A549 (cell line): ENCODE results near the gene TRIM38. TPM values are rescaled to one million over a fixed set of nuclear protein-coding genes. Genes with fewer than 3 reads are reported as not detected.

ENCODE experiments used
- ATAC-seq, 2 experiments: fragments of 200-7000 bp in 1 of 2; fragments of >200 bp in 1 of 2; cut with Nextera tagmentation in 1 of 2; cut with Tn5 transposase in 1 of 2; 3 replicates each; pipeline versions ENCODE4 v1.8.0 to v1.9.1; 2018 to 2020; ENCODE audit warnings: mild to moderate bottlenecking in 1 of 2, moderate library complexity in 1 of 2
- CTCF ChIA-PET: fragments of 300-600 bp; sonication (Branson Sonifier 250); formaldehyde crosslinking; extraction: SDS; loops from one replicate; lab custom pipeline; 2021; ENCODE audit warnings: antibody characterized with exemption, inconsistent platforms; lab: Yijun Ruan, JAX
- POLR2A ChIA-PET: fragments of 350-600 bp; formaldehyde crosslinking; extraction: SDS; loops from one replicate; lab custom pipeline; 2021; ENCODE audit warnings: antibody characterized with exemption, inconsistent platforms; lab: Yijun Ruan, JAX
- DNase-seq, 2 experiments: peaks; one replicate each; pipeline versions ENCODE4 v3.0.0 to v3.0.0-alpha.2; 2011 to 2016; ENCODE audit warnings: low read depth in 1 of 2, low spot score in 1 of 2
- FAIRE-seq: peaks from 2 replicates; lab custom pipeline; 2011; peaks lifted over from hg19 to GRCh38; lab: Jason Lieb, UNC
- H3K27ac ChIP-seq, 2 experiments: fragments of >200 bp; sonication (Bioruptor Twin); formaldehyde crosslinking; 3 replicates each; pipeline ENCODE4 v1.5.1; 2016 to 2017
- H3K4me1 ChIP-seq: fragments of >200 bp; sonication (Bioruptor Twin); formaldehyde crosslinking; 3 replicates; pipeline ENCODE4 v1.6.1; 2016
- H3K4me2 ChIP-seq: fragments of >200 bp; sonication (Bioruptor Twin); formaldehyde crosslinking; 3 replicates; pipeline ENCODE4 v1.6.1; 2016
- H3K4me3 ChIP-seq: fragments of >200 bp; sonication (Bioruptor Twin); formaldehyde crosslinking; 3 replicates; pipeline ENCODE4 v1.5.1; 2016
- H3K9me3 ChIP-seq: fragments of >200 bp; sonication (Bioruptor Twin); formaldehyde crosslinking; 3 replicates; pipeline ENCODE4 v1.6.1; 2016
- CBX8 ChIP-seq: fragments of 200-600 bp; sonication (generic); IDR thresholded peaks from 2 replicates; pipeline ENCODE4 v1.6.1; 2016
- CHD2 ChIP-seq: fragments of 150-350 bp; IDR thresholded peaks from 2 replicates; pipeline ENCODE4 v1.6.1; 2014; ENCODE audit warnings: low read length; ENCODE audit not compliant: partially characterized antibody
- EHF ChIP-seq: fragments of 250-450 bp; sonication (Bioruptor Pico); IDR thresholded peaks from 2 replicates; pipeline ENCODE4 v1.5.0; 2020; ENCODE audit warnings: mild to moderate bottlenecking
- FOSL2 ChIP-seq, 2 experiments: fragments of 450-650 bp in 1 of 2; fragments of >200 bp in 1 of 2; sonication (Bioruptor Twin) in 1 of 2; formaldehyde crosslinking; IDR thresholded peaks; 2 replicates each; pipeline versions ENCODE4 v1.5.0 to v1.6.1; 2016 to 2020; ENCODE audit warnings: mild to moderate bottlenecking in 1 of 2, moderate library complexity in 1 of 2
- FOXS1 ChIP-seq: fragments of 250-450 bp; sonication (Bioruptor Pico); IDR thresholded peaks from 2 replicates; pipeline ENCODE4 v1.5.0; 2020; ENCODE audit warnings: mild to moderate bottlenecking, moderate library complexity
- HDAC2 ChIP-seq: fragments of 200-600 bp; sonication (generic); IDR thresholded peaks from 2 replicates; pipeline ENCODE4 v1.6.1; 2016
- HOXA7 ChIP-seq: fragments of 250-450 bp; sonication (Bioruptor Pico); IDR thresholded peaks from 2 replicates; pipeline ENCODE4 v1.5.0; 2020; ENCODE audit warnings: mild to moderate bottlenecking, moderate library complexity
- HOXB13 ChIP-seq: fragments of 250-450 bp; sonication (Bioruptor Pico); IDR thresholded peaks from 2 replicates; pipeline ENCODE4 v1.5.0; 2020; ENCODE audit warnings: low read depth, mild to moderate bottlenecking, moderate library complexity
- HOXB5 ChIP-seq: fragments of 250-450 bp; sonication (Bioruptor Pico); IDR thresholded peaks from 2 replicates; pipeline ENCODE4 v1.5.0; 2020; ENCODE audit warnings: mild to moderate bottlenecking, moderate library complexity
- MAFK ChIP-seq: fragments of 450-650 bp; IDR thresholded peaks from 2 replicates; pipeline ENCODE4 v1.6.1; 2014; ENCODE audit not compliant: partially characterized antibody
- MYC ChIP-seq: IDR thresholded peaks from 2 replicates; pipeline ENCODE4 v1.6.1; 2012; ENCODE audit warnings: mild to moderate bottlenecking, inconsistent platforms, low read length, improper control_type of control experiment, borderline replicate concordance
- NFE2L2 ChIP-seq: fragments of 150-350 bp; conservative IDR thresholded peaks from 2 replicates; pipeline ENCODE4 v1.6.1; 2014; ENCODE audit warnings: low read length
- RAD21 ChIP-seq, 2 experiments: fragments of >200 bp in 1 of 2; sonication (Bioruptor Twin) in 1 of 2; formaldehyde crosslinking in 1 of 2; IDR thresholded peaks in 1 of 2; conservative IDR thresholded peaks in 1 of 2; 2 replicates in 1 of 2; 3 replicates in 1 of 2; pipeline ENCODE4 v1.6.1; 2012 to 2018; ENCODE audit warnings: inconsistent platforms in 1 of 2
- RCOR1 ChIP-seq: fragments of 150-350 bp; IDR thresholded peaks from 2 replicates; pipeline ENCODE4 v1.6.1; 2014; ENCODE audit warnings: antibody characterized with exemption, low read length, low read depth
- SMC3 ChIP-seq: fragments of >200 bp; sonication (Bioruptor Twin); formaldehyde crosslinking; IDR thresholded peaks from 3 replicates; pipeline ENCODE4 v1.6.1; 2018; ENCODE audit warnings: inconsistent platforms
- SREBF2 ChIP-seq: fragments of 450-650 bp; IDR thresholded peaks from 2 replicates; pipeline ENCODE4 v1.6.1; 2014; ENCODE audit warnings: mild to moderate bottlenecking, moderate library complexity
- TFCP2L1 ChIP-seq: fragments of 250-450 bp; sonication (Bioruptor Pico); IDR thresholded peaks from 2 replicates; pipeline ENCODE4 v1.5.0; 2021; ENCODE audit warnings: mild to moderate bottlenecking
- ZC3H11A ChIP-seq: fragments of 450-650 bp; IDR thresholded peaks from 2 replicates; pipeline ENCODE4 v1.6.1; 2014; ENCODE audit warnings: antibody characterized with exemption, mild to moderate bottlenecking
- ZSCAN20 ChIP-seq: fragments of 250-450 bp; sonication (Bioruptor Pico); IDR thresholded peaks from 2 replicates; pipeline ENCODE4 v1.8.0; 2022; ENCODE audit warnings: mild to moderate bottlenecking, moderate library complexity
- WGBS: methylation state at CpG from one replicate; pipeline ENCODE4 v1.1.6; 2017; ENCODE audit errors: missing lambda C conversion rate; 5-methylcytosine and 5-hydroxymethylcytosine counted together
- polyA plus RNA-seq, 4 experiments: library from polyadenylated mRNA; depleted of rRNA in 3 of 4; stranded (reverse); fragments of >200 nt; fragmentation: RNase III in 1 of 4; extraction: RNeasy Plus Mini Kit Qiagen cat#74134 plus additional on column Dnase treatment in 1 of 4; gene quantifications; 2 replicates in 3 of 4; 3 replicates in 1 of 4; pipeline ENCODE4 v1.2.3, GENCODE V29; 2011 to 2017
- TF ChIP-seq, protein P1 (sequence below): fragments of 250-450 bp; sonication (Bioruptor Pico); IDR thresholded peaks from 2 replicates; pipeline ENCODE4 v1.5.0; 2021; ENCODE audit warnings: mild to moderate bottlenecking, moderate library complexity, borderline replicate concordance
- TF ChIP-seq, protein P2 (sequence below): IDR thresholded peaks from 2 replicates; pipeline ENCODE4 v1.6.1; 2012
- TF ChIP-seq, protein P3 (sequence below): fragments of >200 bp; sonication (Bioruptor Twin); formaldehyde crosslinking; IDR thresholded peaks from 2 replicates; pipeline ENCODE4 v1.6.1; 2016
- TF ChIP-seq, protein P4 (sequence below): fragments of 200-600 bp; sonication (generic); IDR thresholded peaks from 2 replicates; pipeline ENCODE4 v1.6.1; 2016; ENCODE audit warnings: antibody characterized with exemption, mild to moderate bottlenecking, moderate library complexity

TRIM38 gene
- polyA plus RNA-seq, 2 of the 4 experiments (the other 2 are of a cell fraction) = 1.7 to 3.4 TPM

DNA sequence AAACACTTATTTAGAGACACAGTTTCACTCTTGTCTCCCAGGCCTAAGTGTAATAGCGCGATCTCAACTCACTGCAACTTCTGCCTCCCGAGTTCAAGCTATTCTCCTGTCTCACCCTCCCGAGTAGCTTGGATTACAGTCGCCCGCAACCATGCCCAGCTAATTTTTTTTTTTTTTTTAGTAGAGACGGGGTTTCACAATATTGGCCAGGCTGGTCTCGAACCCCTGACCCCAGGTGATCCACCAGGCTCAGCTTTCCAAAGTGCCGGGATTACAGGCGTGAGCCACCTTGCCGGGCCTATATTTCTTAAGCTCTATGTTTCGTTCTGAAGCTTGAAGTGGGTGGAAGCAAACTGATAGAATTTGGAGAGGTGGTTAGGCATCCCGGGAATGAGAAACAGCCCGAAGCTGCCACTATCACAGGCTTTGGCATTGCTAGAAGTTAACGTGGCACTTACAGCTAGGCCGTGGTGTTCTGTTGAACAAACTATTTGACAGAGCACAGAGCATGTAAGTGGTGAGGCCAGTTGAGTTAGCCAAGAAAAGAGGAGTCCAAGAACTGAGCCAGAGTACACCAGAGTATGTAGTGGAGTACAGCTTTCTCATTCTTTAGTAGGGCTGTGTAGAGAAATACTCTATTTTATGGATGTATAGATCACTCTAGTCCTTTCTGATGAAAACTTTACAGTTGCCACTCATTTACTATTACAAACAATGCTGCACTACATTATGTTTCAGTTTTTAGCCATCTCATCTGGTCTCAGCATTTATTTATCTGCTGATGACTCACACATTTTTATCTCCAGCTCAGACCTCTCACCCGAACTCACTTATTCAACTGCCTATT is 62.7 kb downstream of the TRIM38 start:
- peak in 1 of 2 experiments; percentile 34; a peak in 3 of 6 replicates for ATAC-seq
- H3K4me2 ChIP-seq = peak overlapping the region; percentile 94
- peaks cover 52% of the 10 kb centered on the region for H3K4me1 ChIP-seq
- H3K9me3 ChIP-seq = no peaks in the 10 kb centered on the region
- CTCF ChIA-PET = interaction anchor here (1.1 to 2.8 kb wide), 11 partner anchors 9 to 138 kb away, joined by 3 to 24 read pairs (median 5); a partner anchor contains a TSS
- POLR2A ChIA-PET = interaction anchor here (0.6 to 10.6 kb wide), 17 partner anchors 8 to 1868 kb away, joined by 3 to 238 read pairs (median 6); a partner anchor contains a TSS
- DNase-seq = peak in 1 of 2 experiments; percentile 77
- no peak for FAIRE-seq
- peak overlapping the region; percentile 69; the same call in 2 of the 3 replicates for H3K4me3 ChIP-seq
- H3K27ac ChIP-seq = peak overlapping the region; percentile 95 to 100
- TF ChIP-seq MAFK = peak; percentile 92
- TF ChIP-seq, protein P1, sequence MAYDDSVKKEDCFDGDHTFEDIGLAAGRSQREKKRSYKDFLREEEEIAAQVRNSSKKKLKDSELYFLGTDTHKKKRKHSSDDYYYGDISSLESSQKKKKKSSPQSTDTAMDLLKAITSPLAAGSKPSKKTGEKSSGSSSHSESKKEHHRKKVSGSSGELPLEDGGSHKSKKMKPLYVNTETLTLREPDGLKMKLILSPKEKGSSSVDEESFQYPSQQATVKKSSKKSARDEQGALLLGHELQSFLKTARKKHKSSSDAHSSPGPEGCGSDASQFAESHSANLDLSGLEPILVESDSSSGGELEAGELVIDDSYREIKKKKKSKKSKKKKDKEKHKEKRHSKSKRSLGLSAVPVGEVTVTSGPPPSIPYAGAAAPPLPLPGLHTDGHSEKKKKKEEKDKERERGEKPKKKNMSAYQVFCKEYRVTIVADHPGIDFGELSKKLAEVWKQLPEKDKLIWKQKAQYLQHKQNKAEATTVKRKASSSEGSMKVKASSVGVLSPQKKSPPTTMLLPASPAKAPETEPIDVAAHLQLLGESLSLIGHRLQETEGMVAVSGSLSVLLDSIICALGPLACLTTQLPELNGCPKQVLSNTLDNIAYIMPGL (CRISPR knock-in tag) = no peak
- no peak for TF ChIP-seq HDAC2
- no peak for TF ChIP-seq CBX8
- TF ChIP-seq SREBF2 = no peak
- TF ChIP-seq EHF = peak; percentile 63; the same call in 1 of the 2 replicates
- TF ChIP-seq, protein P2, sequence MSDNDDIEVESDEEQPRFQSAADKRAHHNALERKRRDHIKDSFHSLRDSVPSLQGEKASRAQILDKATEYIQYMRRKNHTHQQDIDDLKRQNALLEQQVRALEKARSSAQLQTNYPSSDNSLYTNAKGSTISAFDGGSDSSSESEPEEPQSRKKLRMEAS = no peak
- TF ChIP-seq FOSL2 (IDR thresholded peaks at IDR 0.05) = no peak
- TF ChIP-seq FOSL2 (CRISPR knock-in tag; IDR thresholded peaks at IDR 0.05) = peak; percentile 94
- peak; percentile 92 for TF ChIP-seq NFE2L2
- TF ChIP-seq TFCP2L1 (CRISPR knock-in tag) = 0 out of 2 replicates have a peak, but pooled peaks have one; percentile 20
- peak; percentile 47; the same call in 1 of the 2 replicates for TF ChIP-seq HOXB13
- no peak for TF ChIP-seq RAD21 (conservative IDR thresholded peaks at IDR 0.05 in 1 of 2, IDR thresholded peaks at IDR 0.05 in 1 of 2)
- WGBS = 40% methylated on average over 16 of the region's 17 CpGs

DNA sequence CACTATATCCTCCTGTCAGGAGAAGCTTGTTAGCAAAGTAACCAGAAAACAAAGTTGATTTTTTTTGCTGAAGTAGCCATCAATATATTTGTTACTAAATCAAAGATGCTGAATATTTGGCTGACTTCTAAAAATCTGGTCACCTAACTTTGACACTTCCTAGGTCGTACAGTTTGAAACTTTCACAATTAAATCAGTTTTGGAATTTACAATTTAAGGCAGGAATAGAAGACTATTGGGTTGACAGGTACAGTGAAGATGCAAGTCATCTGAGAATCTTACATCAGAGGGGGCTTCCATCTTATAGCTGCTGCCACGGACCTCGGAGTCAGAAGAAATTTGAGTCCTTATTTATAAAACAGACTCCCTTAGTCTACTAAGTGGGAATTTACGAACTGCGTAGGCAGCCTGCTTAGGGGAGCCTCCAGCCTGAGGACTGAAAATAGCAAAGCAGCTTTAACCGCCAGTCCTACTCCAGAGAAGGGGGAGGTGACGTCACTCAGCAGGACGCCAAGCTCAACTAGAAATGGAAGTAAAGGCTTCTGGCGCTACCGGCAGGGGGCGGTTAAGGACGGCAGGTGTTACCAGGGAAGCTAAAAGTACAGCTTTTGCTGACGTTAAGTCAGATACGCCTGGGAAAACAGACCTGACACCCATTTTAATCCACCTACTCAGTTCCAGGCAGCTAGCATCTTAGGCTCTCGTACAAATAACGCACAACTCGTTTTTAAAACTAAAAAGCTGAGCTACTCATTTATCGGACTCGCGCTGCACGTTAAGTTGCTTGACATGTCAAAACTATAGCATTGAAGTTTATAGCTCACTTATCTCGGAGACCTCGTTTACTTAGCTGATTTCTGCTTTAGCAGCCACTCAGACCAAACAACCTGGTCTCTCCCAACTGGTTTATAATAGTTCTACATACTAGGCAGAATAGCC is 63.6 kb downstream of the TRIM38 start:
- peak overlapping the region; percentile 69 for H3K4me3 ChIP-seq
- ChIA-PET POLR2A (interaction anchor here (0.6 to 10.6 kb wide), 28 partner anchors 7 to 1867 kb away, joined by 3 to 238 read pairs (median 4); partner anchors contain the start of gene HFE), CTCF (interaction anchor here (0.7 to 2.8 kb wide), 19 partner anchors 8 to 207 kb away, joined by 3 to 24 read pairs (median 4); a partner anchor contains a TSS)
- peak; percentile 45 to 95 for DNase-seq
- H3K9me3 ChIP-seq = no peaks in the 10 kb centered on the region
- WGBS = 0% methylated on average over 23 of the region's 23 CpGs
- peak overlapping the region; percentile 95 to 100 for H3K27ac ChIP-seq
- peak overlapping the region; percentile 94 for H3K4me2 ChIP-seq
- H3K4me1 ChIP-seq = peaks cover 52% of the 10 kb centered on the region
- FAIRE-seq = no peak
- ATAC-seq = peak; percentile 58 to 60
- TF ChIP-seq RCOR1 (no peak), FOSL2 (IDR thresholded peaks at IDR 0.05) (no peak), FOSL2 (CRISPR knock-in tag; IDR thresholded peaks at IDR 0.05) (peak; percentile 54), RAD21 (conservative IDR thresholded peaks at IDR 0.05 in 1 of 2, IDR thresholded peaks at IDR 0.05 in 1 of 2) (peak in 1 of 2 experiments; percentile 30; a peak in 2 of 5 replicates), HOXB5 (no peak), FOXS1 (CRISPR knock-in tag) (0 out of 2 replicates have a peak, but pooled peaks have one; percentile 72), MYC (no peak), CHD2 (peak; percentile 22), SMC3 (no peak), TFCP2L1 (CRISPR knock-in tag) (peak; percentile 98), ZSCAN20 (CRISPR knock-in tag) (peak; percentile 27; the same call in 1 of the 2 replicates), HOXA7 (CRISPR knock-in tag) (peak; percentile 90), EHF (peak; percentile 60; the same call in 1 of the 2 replicates), ZC3H11A (no peak)
- TF ChIP-seq, protein P1 (CRISPR knock-in tag) = 0 out of 2 replicates have a peak, but pooled peaks have one; percentile 36
- TF ChIP-seq, protein P3, sequence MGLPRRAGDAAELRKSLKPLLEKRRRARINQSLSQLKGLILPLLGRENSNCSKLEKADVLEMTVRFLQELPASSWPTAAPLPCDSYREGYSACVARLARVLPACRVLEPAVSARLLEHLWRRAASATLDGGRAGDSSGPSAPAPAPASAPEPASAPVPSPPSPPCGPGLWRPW = no peak
- TF ChIP-seq, protein P4, sequence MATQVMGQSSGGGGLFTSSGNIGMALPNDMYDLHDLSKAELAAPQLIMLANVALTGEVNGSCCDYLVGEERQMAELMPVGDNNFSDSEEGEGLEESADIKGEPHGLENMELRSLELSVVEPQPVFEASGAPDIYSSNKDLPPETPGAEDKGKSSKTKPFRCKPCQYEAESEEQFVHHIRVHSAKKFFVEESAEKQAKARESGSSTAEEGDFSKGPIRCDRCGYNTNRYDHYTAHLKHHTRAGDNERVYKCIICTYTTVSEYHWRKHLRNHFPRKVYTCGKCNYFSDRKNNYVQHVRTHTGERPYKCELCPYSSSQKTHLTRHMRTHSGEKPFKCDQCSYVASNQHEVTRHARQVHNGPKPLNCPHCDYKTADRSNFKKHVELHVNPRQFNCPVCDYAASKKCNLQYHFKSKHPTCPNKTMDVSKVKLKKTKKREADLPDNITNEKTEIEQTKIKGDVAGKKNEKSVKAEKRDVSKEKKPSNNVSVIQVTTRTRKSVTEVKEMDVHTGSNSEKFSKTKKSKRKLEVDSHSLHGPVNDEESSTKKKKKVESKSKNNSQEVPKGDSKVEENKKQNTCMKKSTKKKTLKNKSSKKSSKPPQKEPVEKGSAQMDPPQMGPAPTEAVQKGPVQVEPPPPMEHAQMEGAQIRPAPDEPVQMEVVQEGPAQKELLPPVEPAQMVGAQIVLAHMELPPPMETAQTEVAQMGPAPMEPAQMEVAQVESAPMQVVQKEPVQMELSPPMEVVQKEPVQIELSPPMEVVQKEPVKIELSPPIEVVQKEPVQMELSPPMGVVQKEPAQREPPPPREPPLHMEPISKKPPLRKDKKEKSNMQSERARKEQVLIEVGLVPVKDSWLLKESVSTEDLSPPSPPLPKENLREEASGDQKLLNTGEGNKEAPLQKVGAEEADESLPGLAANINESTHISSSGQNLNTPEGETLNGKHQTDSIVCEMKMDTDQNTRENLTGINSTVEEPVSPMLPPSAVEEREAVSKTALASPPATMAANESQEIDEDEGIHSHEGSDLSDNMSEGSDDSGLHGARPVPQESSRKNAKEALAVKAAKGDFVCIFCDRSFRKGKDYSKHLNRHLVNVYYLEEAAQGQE = peak; percentile 37; the same call in 1 of the 2 replicates
